HCT116 (cell line): Measurements from ENCODE around the gene FUOM. TPM values are rescaled to one million over a fixed set of nuclear protein-coding genes. Genes with fewer than 3 reads are reported as not detected.

Experiments
- ATAC-seq: fragments of 200-7000 bp; cut with Tn5 transposase; 2 replicates; pipeline ENCODE4 v1.9.1; 2020; ENCODE audit warnings: mild to moderate bottlenecking, moderate library complexity
- BruUV-seq: library from RNA; stranded (reverse); fragments of 400-500 nt; replicated peaks from 2 replicates; lab custom pipeline; 2021; lab: Mats Ljungman, UMichigan
- CTCF ChIA-PET: fragments of 300-600 bp; sonication (Branson Sonifier 250); formaldehyde crosslinking; loops from one replicate; lab custom pipeline; 2021; ENCODE audit warnings: antibody characterized with exemption; lab: Charles Lee
- POLR2A ChIA-PET: fragments of 300-600, 350-600 bp; sonication (Branson Sonifier 250); formaldehyde crosslinking; loops from one replicate; lab custom pipeline; 2021; ENCODE audit warnings: antibody characterized with exemption; lab: Charles Lee
- RAD21 ChIA-PET, 2 experiments: fragments of 300-600 bp; sonication (Branson Sonifier 250); formaldehyde crosslinking; loops; one replicate each; lab custom pipeline; 2023; ENCODE audit warnings: low total read pairs in 2 of 2; ENCODE audit not compliant: uncharacterized antibody in 2 of 2, unreplicated experiment in 2 of 2, low non-redundant PET in 1 of 2; lab: Charles Lee
- DNase-seq: peaks from one replicate; pipeline ENCODE4 v3.0.0-alpha.2; 2010; ENCODE audit warnings: low read depth, low spot score
- H2AFZ ChIP-seq: fragments of 200-600 bp; shearing (Covaris generic), sonication (generic); 2 replicates; pipeline ENCODE4 v1.6.1; 2017; ENCODE audit warnings: low read depth, mixed run types, mixed read lengths, antibody characterized with exemption, low read length; ENCODE audit not compliant: poor library complexity, severe bottlenecking
- H3K27ac ChIP-seq: 2 replicates; pipeline ENCODE4 v1.5.1; 2012; ENCODE audit warnings: low read depth, low read length
- H3K27me3 ChIP-seq: fragments of 200-600 bp; sonication (generic); 2 replicates; pipeline ENCODE4 v1.6.1; 2016; ENCODE audit warnings: mixed run types, low read length, mixed read lengths; ENCODE audit not compliant: insufficient read depth
- H3K36me3 ChIP-seq, 2 experiments: fragments of 200-500 bp in 1 of 2; fragments of 200-600 bp in 1 of 2; sonication (Bioruptor generic) in 1 of 2; sonication (generic) in 1 of 2; 2 replicates each; pipeline versions ENCODE4 v1.5.1 to v1.6.1; 2014 to 2016; ENCODE audit warnings: low read length in 2 of 2, inconsistent platforms in 1 of 2, mixed read lengths in 1 of 2, mixed run types in 1 of 2; ENCODE audit not compliant: insufficient read depth in 2 of 2, control insufficient read depth in 1 of 2
- H3K4me1 ChIP-seq, 2 experiments: fragments of 200-600 bp in 1 of 2; sonication (generic) in 1 of 2; 2 replicates each; pipeline versions ENCODE4 v1.5.1 to v1.6.1; 2012 to 2017; ENCODE audit warnings: low read length in 2 of 2, inconsistent platforms in 1 of 2, mild to moderate bottlenecking in 1 of 2, mixed read lengths in 1 of 2, mixed run types in 1 of 2, moderate library complexity in 1 of 2; ENCODE audit not compliant: insufficient read depth in 2 of 2, control insufficient read depth in 1 of 2
- H3K4me2 ChIP-seq: fragments of 200-600 bp; sonication (generic); 2 replicates; pipeline ENCODE4 v1.6.1; 2017; ENCODE audit warnings: mixed run types, low read length, mixed read lengths
- H3K4me3 ChIP-seq, 2 experiments: fragments of 200-600 bp in 1 of 2; sonication (generic) in 1 of 2; replicated peaks in 1 of 2; 2 replicates each; pipeline ENCODE4 v1.5.1; 2011 to 2016; ENCODE audit warnings: low read length in 2 of 2, control low read depth in 1 of 2, low read depth in 1 of 2, mild to moderate bottlenecking in 1 of 2, mixed read lengths in 1 of 2, mixed run types in 1 of 2
- H3K79me2 ChIP-seq: fragments of 200-600 bp; sonication (generic); 2 replicates; pipeline ENCODE4 v1.6.1; 2017; ENCODE audit warnings: mild to moderate bottlenecking, mixed run types, low read length, moderate library complexity, mixed read lengths; ENCODE audit not compliant: insufficient read depth
- H3K9ac ChIP-seq: fragments of 200-600 bp; sonication (generic); 2 replicates; pipeline ENCODE4 v1.6.1; 2016; ENCODE audit warnings: low read length, mixed read lengths
- H3K9me2 ChIP-seq: fragments of 200-600 bp; sonication (generic), shearing (Covaris generic); 2 replicates; pipeline ENCODE4 v1.6.1; 2017; ENCODE audit warnings: mixed run types, mild to moderate bottlenecking, moderate library complexity; ENCODE audit not compliant: insufficient read depth
- H3K9me3 ChIP-seq, 2 experiments: fragments of 200-500 bp in 1 of 2; fragments of 200-600 bp in 1 of 2; sonication (Bioruptor generic) in 1 of 2; sonication (generic) in 1 of 2; 2 replicates each; pipeline ENCODE4 v1.6.1; 2014 to 2017; ENCODE audit warnings: low read length in 2 of 2, mixed read lengths in 2 of 2, inconsistent platforms in 1 of 2, low read depth in 1 of 2, mild to moderate bottlenecking in 1 of 2, mixed run types in 1 of 2, moderate library complexity in 1 of 2; ENCODE audit not compliant: control insufficient read depth in 1 of 2, insufficient read depth in 1 of 2
- H4K20me1 ChIP-seq: fragments of 200-600 bp; sonication (generic), shearing (Covaris generic); 2 replicates; pipeline ENCODE4 v1.6.1; 2017; ENCODE audit warnings: mixed run types, mild to moderate bottlenecking, moderate library complexity; ENCODE audit not compliant: insufficient read depth
- ATF3 ChIP-seq: IDR thresholded peaks from 2 replicates; pipeline ENCODE4 v1.6.1; 2012
- CEBPB ChIP-seq: IDR thresholded peaks from 2 replicates; pipeline ENCODE4 v1.6.1; 2012; ENCODE audit warnings: low read depth
- EGR1 ChIP-seq: IDR thresholded peaks from 2 replicates; pipeline ENCODE4 v1.6.1; 2012; ENCODE audit warnings: low read depth
- ELF1 ChIP-seq: IDR thresholded peaks from 2 replicates; pipeline ENCODE4 v1.6.1; 2012; ENCODE audit warnings: low read depth, borderline replicate concordance
- EZH2 ChIP-seq: fragments of 200-600 bp; sonication (generic); IDR thresholded peaks from 2 replicates; pipeline ENCODE4 v1.6.1; 2017; ENCODE audit warnings: antibody characterized with exemption, mixed run types
- FOSL1 ChIP-seq: IDR thresholded peaks from 2 replicates; pipeline ENCODE4 v1.6.1; 2012; ENCODE audit warnings: low read depth
- JUND ChIP-seq: IDR thresholded peaks from 2 replicates; pipeline ENCODE4 v1.6.1; 2012
- RAD21 ChIP-seq: IDR thresholded peaks from 2 replicates; pipeline ENCODE4 v1.6.1; 2012; ENCODE audit warnings: low read depth, mild to moderate bottlenecking
- SRF ChIP-seq: IDR thresholded peaks from 2 replicates; pipeline ENCODE4 v1.6.1; 2012; ENCODE audit warnings: low read depth
- ZFX ChIP-seq: fragments of 450-650 bp; IDR thresholded peaks from 2 replicates; pipeline ENCODE4 v1.6.1; 2017
- ZNF274 ChIP-seq: fragments of 200-500 bp; sonication (Bioruptor generic); IDR thresholded peaks from 2 replicates; pipeline ENCODE4 v1.6.1; 2014; ENCODE audit warnings: mild to moderate bottlenecking, low read depth, low read length, inconsistent platforms
- intact Hi-C: fragments of 100-400 bp; cut with micrococcal nuclease; formaldehyde crosslinking; loops from 2 replicates; pipeline ENCODE4 v1.10.0; 2022
- total RNA-seq: library from RNA; stranded (reverse); gene quantifications from one replicate; pipeline ENCODE4 v1.2.1, GENCODE V29; 2021; ENCODE audit not compliant: unreplicated experiment
- TF ChIP-seq, protein P1 (sequence below), 3 experiments: fragments of 200-600 bp in 1 of 3; sonication (generic) in 1 of 3; IDR thresholded peaks in 2 of 3; conservative IDR thresholded peaks in 1 of 3; 2 replicates each; pipeline ENCODE4 v1.5.1; 2012 to 2017; ENCODE audit warnings: low read depth in 2 of 3, low read length in 2 of 3, antibody characterized with exemption in 1 of 3, borderline replicate concordance in 1 of 3, control low read depth in 1 of 3, mild to moderate bottlenecking in 1 of 3, mixed read lengths in 1 of 3, mixed run types in 1 of 3, moderate library complexity in 1 of 3; ENCODE audit not compliant: insufficient read depth in 1 of 3

The FUOM gene
- total RNA-seq, 1 experiment from 2014 or later, result 21.5 TPM

DNA sequence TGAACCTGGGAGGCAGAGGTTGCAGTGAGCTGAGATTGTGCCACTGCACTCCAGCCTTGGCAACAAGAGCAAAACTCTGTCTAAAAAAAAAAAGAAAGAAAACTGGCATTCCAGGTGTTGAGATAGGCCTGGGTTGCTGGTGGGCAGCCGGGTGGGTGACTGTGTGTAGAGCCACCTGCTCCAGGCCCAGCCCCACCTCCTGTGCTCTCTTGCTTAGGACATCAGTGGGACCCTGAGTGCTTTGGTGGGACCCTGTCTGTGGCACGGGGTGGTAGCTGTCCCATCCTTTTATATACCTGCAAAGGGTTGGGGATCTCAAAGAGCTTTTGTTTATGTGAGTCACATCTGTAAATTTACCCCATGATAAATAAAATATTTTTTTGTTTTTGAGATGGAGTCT is 27.4 kb upstream of the FUOM start:
- H3K9me3 ChIP-seq, result no peaks in the 10 kb centered on the region
- H3K36me3 ChIP-seq, result no peaks in the 10 kb centered on the region
- peaks cover 0 to 5% of the 10 kb centered on the region in 2 experiments; a peak in 3 of 4 replicates for H3K4me1 ChIP-seq
- H3K4me2 ChIP-seq, result no peak overlapping the region
- no peaks in the 10 kb centered on the region for H3K9me2 ChIP-seq
- H3K79me2 ChIP-seq, result no peaks in the 10 kb centered on the region
- intact Hi-C loops, result no loop called here
- BruUV-seq, result no TSS peak
- CTCF ChIA-PET, result no interaction called here
- H2AFZ ChIP-seq, result no peak overlapping the region
- POLR2A ChIA-PET, result no interaction called here
- no peak overlapping the region for H3K27ac ChIP-seq
- no peak overlapping the region for H3K4me3 ChIP-seq
- TF ChIP-seq FOSL1 (no peak), ZNF274 (no peak), RAD21 (no peak), JUND (no peak), EGR1 (no peak), SRF (no peak), ZFX (no peak), CEBPB (no peak), ELF1 (no peak), ATF3 (no peak), EZH2 (no peak)
- TF ChIP-seq, protein P1, sequence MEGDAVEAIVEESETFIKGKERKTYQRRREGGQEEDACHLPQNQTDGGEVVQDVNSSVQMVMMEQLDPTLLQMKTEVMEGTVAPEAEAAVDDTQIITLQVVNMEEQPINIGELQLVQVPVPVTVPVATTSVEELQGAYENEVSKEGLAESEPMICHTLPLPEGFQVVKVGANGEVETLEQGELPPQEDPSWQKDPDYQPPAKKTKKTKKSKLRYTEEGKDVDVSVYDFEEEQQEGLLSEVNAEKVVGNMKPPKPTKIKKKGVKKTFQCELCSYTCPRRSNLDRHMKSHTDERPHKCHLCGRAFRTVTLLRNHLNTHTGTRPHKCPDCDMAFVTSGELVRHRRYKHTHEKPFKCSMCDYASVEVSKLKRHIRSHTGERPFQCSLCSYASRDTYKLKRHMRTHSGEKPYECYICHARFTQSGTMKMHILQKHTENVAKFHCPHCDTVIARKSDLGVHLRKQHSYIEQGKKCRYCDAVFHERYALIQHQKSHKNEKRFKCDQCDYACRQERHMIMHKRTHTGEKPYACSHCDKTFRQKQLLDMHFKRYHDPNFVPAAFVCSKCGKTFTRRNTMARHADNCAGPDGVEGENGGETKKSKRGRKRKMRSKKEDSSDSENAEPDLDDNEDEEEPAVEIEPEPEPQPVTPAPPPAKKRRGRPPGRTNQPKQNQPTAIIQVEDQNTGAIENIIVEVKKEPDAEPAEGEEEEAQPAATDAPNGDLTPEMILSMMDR (IDR thresholded peaks at IDR 0.05 in 2 of 3, conservative IDR thresholded peaks at IDR 0.05 in 1 of 3; ENCODE audit: borderline replicate concordance in 1 of 3, insufficient read depth in 1 of 3, low read depth in 2 of 3, low read length in 2 of 3), result no peak
- no peaks in the 10 kb centered on the region for H4K20me1 ChIP-seq
- H3K27me3 ChIP-seq, result no peaks in the 10 kb centered on the region
- DNase-seq, result no peak
- no peak overlapping the region for H3K9ac ChIP-seq
- ATAC-seq, result no peak
- RAD21 ChIA-PET, result no interaction called here
